ENCODE measurements around the gene USP49.

GRCh38 chr6:41758641-41759035 is 136.5 kb downstream of the USP49 start:
- TF ChIP-seq CTCF (IDR thresholded peaks at IDR 0.05) (no peak), POLR2A (IDR thresholded peaks at IDR 0.05) (no peak)

All from heart left ventricle (tissue), 13 donors.